DMS 273 treated with DMSO at 0.1 percent for 48 hours (cell line): Measurements from ENCODE around the gene ADCY10.
"Not testable (repeated sequence)": the region's sequence is repeated elsewhere in the genome, so short reads cannot be mapped to it uniquely, and the experiment has no call there.

Source experiments
- DNase-seq: peaks from one replicate; lab custom pipeline; 2025; lab: John Stamatoyannopoulos, UW

The ADCY10 gene

GRCh38 chr1:167806235-167806634, 107.7 kb downstream of the ADCY10 start:
- DNase-seq, result not testable (repeated sequence)

- no peak for DNase-seq
These were observed 108.8 kb downstream of the ADCY10 start for GRCh38 chr1:167805041-167805556.

- peak; percentile 88 for DNase-seq
These were observed 110.4 kb downstream of the ADCY10 start for GRCh38 chr1:167803358-167804207.

- DNase-seq, result no peak
These were observed 111.7 kb downstream of the ADCY10 start for GRCh38 chr1:167802235-167802634.

GRCh38 chr1:167800251-167800650, 113.7 kb downstream of the ADCY10 start:
- DNase-seq, result no peak

- DNase-seq, result no peak
These were observed 114.2 kb downstream of the ADCY10 start for GRCh38 chr1:167799747-167800146.

- no peak for DNase-seq
These were observed 115.0 kb downstream of the ADCY10 start for GRCh38 chr1:167798952-167799351.

- no peak for DNase-seq
These were observed 116.9 kb downstream of the ADCY10 start for GRCh38 chr1:167797015-167797414.

- no peak for DNase-seq
These were observed 117.9 kb downstream of the ADCY10 start for GRCh38 chr1:167795810-167796740.

GRCh38 chr1:167794043-167794442, 119.9 kb downstream of the ADCY10 start:
- no peak for DNase-seq

- no peak for DNase-seq
These were observed 121.8 kb downstream of the ADCY10 start for GRCh38 chr1:167792188-167792565.

- DNase-seq, result no peak
These were observed 122.4 kb downstream of the ADCY10 start for GRCh38 chr1:167791281-167792187.

- DNase-seq, result no peak
These were observed 123.8 kb downstream of the ADCY10 start for GRCh38 chr1:167790117-167790516.

GRCh38 chr1:167789501-167789900, 124.4 kb downstream of the ADCY10 start:
- DNase-seq, result no peak

- no peak for DNase-seq
These were observed 127.4 kb downstream of the ADCY10 start for GRCh38 chr1:167786502-167786901.

GRCh38 chr1:167784876-167785550, 128.9 kb downstream of the ADCY10 start:
- no peak for DNase-seq

GRCh38 chr1:167782946-167783345, 131.0 kb downstream of the ADCY10 start:
- no peak for DNase-seq

- DNase-seq, result no peak
These were observed 132.4 kb downstream of the ADCY10 start for GRCh38 chr1:167781558-167781957.

GRCh38 chr1:167777269-167777650, 136.7 kb downstream of the ADCY10 start:
- no peak for DNase-seq

- DNase-seq, result no peak
These were observed 137.2 kb downstream of the ADCY10 start for GRCh38 chr1:167776616-167777268.
